HG03520 (cell line): ENCODE data around the gene GPR52.

ENCODE experiments used
- ATAC-seq: cut with Tn5 transposase; IDR thresholded peaks from one replicate; pipeline ENCODE4 v1.9.1; 2021; ENCODE audit warnings: mild to moderate bottlenecking, moderate library complexity; ENCODE audit not compliant: unreplicated experiment

GPR52 gene

GRCh38 chr1:174465855-174466254 lies 18.1 kb downstream of the GPR52 start:
- ATAC-seq: no peak

DNA sequence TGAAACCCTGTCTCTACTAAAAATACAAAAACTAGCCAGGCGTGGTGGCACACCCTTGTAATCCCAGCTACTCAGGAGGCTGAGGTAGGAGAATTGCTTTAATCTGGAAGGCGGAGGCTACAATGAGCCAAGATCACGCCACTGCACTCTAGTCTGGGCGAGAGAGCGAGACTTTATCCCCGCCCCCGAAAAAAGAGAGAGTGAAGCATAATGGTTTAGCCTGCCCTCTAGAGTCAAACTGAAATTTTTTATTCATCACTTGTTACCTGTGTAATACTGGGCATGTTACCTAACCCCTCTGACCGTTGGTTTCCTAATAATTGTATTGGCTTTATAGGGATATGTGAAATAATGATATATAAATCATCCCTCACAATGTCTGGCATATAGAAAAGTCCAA lies 18.8 kb downstream of the GPR52 start:
- no peak for ATAC-seq

DNA sequence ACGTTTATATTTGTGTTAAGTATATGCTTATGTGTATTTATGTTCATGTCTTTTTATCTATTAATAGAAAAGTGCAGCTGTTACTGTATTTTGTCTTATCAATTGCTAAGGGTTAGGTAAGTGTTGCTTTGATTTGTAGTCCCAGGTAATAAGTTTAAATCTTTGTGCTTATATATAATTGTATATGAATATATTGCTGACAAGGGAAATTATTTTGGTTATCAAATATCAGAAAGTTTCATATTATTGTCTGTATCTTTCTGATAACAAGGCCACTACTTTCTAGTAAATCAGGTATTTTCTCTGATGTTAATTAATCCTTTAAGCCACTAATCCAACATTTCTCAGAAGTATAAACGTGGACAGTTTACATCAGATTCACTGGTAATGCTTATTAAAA lies 21.3 kb downstream of the GPR52 start:
- ATAC-seq: no peak

- ATAC-seq: no peak
Observed at GRCh38 chr1:174469687-174470086, 21.9 kb downstream of the GPR52 start.

DNA sequence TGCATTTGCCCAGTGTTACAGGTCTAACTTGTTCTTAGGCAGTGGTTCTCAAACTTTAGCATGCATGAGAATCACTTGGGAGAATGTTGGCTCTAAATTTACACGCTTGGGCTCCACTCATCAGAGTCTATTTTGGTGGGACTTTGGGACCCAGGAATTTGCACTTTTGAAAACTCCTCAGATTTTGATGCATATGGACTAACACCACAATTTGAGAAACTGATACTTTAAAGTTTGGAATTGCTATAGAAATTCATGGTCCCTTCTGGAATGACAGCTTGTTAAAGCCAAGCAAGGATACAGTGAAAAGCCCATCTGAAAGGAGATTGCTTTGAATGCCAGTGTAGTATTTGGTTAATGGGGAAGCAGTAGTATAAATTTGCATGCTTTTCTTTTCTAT lies 31.5 kb downstream of the GPR52 start:
- no peak for ATAC-seq

GRCh38 chr1:174480324-174480723 lies 32.6 kb downstream of the GPR52 start:
- no peak for ATAC-seq

DNA sequence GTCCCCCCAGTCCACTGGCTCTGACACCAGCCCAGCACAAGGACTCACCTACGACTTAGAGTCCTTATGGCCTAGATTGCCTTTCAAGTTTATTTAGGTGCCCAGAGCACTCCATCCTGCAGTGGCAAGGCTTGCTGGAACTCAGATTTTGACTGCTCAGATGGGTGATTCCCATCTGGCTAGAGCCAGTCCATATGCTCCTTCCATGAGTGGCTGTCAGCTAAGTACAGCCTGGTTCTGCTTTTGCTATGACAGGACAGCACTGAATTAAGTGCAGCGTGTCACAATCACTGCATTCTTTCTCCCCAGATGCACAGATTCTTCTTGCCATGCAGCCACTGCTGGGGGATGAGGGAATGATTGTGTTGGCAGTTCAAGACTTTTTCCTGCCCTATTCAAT lies 43.8 kb downstream of the GPR52 start:
- no peak for ATAC-seq

- ATAC-seq: no peak
Observed at GRCh38 chr1:174497478-174497877, 49.7 kb downstream of the GPR52 start.
